Activated naive CD4-positive, alpha-beta T cell treated with anti-CD3 and anti-CD28 coated beads, Interleukin-2, amount 10 ng/mL, durations not matched to agents 7 days and 5 days (primary cell): ENCODE data around the gene TRIM65.

Experiments used
- CTCF ChIA-PET: fragments of 350-600 bp; sonication (Branson Sonifier 250); formaldehyde crosslinking; loops from one replicate; lab custom pipeline; 2021; ENCODE audit warnings: antibody characterized with exemption; lab: Charles Lee
- DNase-seq: peaks from one replicate; pipeline ENCODE4 v3.0.0-alpha.2; 2020
- H3K27ac Mint-ChIP-seq: one replicate; pipeline ENCODE4 v1.8.0; 2021; ENCODE audit warnings: mild to moderate bottlenecking, moderate library complexity, mixed read lengths
- H3K27me3 Mint-ChIP-seq: one replicate; pipeline ENCODE4 v1.8.0; 2021; ENCODE audit warnings: mild to moderate bottlenecking, mixed read lengths
- H3K36me3 Mint-ChIP-seq: one replicate; pipeline ENCODE4 v1.8.0; 2021; ENCODE audit warnings: mixed read lengths
- H3K4me1 Mint-ChIP-seq: one replicate; pipeline ENCODE4 v1.8.0; 2021; ENCODE audit warnings: mixed read lengths
- H3K4me3 Mint-ChIP-seq: one replicate; pipeline ENCODE4 v1.8.0; 2021; ENCODE audit warnings: mild to moderate bottlenecking, moderate library complexity, mixed read lengths
- H3K9me3 Mint-ChIP-seq: one replicate; pipeline ENCODE4 v1.8.0; 2021; ENCODE audit warnings: mixed read lengths

Gene TRIM65, protein sequence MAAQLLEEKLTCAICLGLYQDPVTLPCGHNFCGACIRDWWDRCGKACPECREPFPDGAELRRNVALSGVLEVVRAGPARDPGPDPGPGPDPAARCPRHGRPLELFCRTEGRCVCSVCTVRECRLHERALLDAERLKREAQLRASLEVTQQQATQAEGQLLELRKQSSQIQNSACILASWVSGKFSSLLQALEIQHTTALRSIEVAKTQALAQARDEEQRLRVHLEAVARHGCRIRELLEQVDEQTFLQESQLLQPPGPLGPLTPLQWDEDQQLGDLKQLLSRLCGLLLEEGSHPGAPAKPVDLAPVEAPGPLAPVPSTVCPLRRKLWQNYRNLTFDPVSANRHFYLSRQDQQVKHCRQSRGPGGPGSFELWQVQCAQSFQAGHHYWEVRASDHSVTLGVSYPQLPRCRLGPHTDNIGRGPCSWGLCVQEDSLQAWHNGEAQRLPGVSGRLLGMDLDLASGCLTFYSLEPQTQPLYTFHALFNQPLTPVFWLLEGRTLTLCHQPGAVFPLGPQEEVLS

GRCh38 chr17:75896415-75897159, at the start of gene TRIM65:
Gene TRIM65 (minus strand): TSS chr17:75896951. CDS start chr17:75896937, 14 bp downstream.
- Mint-ChIP-seq H3K36me3 (peaks cover 17% of the 10 kb centered on the region), H3K4me1 (peaks cover 26% of the 10 kb centered on the region), H3K27me3 (no peaks in the 10 kb centered on the region), H3K9me3 (no peaks in the 10 kb centered on the region), H3K27ac (peak within 1 kb of the TSS; percentile 89), H3K4me3 (peak within 1 kb of the TSS; percentile 81)
- DNase-seq = peak; percentile 84
- CTCF ChIA-PET = interaction anchor here (0.7 to 5.7 kb wide), 15 partner anchors 9 to 143 kb away, joined by 3 to 56 read pairs (median 3); partner anchors contain the start of genes TRIM47 and WBP2

DNA sequence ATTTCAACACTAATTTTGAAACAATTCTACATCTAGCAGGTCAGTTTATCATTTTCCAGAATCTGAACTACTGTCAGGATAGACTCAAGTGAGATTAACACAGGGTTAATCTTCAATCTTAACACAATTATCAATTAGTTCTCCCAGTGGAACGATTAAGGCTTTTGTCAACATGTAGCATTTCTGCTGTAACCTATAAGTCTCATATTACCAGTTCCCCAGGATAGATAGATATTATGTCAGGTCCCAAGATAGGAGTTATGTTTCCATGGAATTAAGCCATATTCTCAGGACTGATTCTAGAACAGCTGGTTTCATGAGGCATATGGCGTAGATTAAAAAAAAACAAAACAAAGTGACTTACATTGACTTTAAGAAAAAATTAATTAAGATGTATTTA, 48.5 kb upstream of the TRIM65 start:
- no peaks in the 10 kb centered on the region for H3K9me3 Mint-ChIP-seq
- DNase-seq = no peak
- no peaks in the 10 kb centered on the region for H3K27me3 Mint-ChIP-seq
- peaks cover 19% of the 10 kb centered on the region for H3K36me3 Mint-ChIP-seq
- peaks cover 15% of the 10 kb centered on the region for H3K4me1 Mint-ChIP-seq
- CTCF ChIA-PET = interaction anchor here (1.1 to 1.3 kb wide), 2 partner anchors 19 to 60 kb away, joined by 3 read pairs; no protein-coding TSS in a partner anchor
- H3K4me3 Mint-ChIP-seq = no peak overlapping the region
- H3K27ac Mint-ChIP-seq = no peak overlapping the region

DNA sequence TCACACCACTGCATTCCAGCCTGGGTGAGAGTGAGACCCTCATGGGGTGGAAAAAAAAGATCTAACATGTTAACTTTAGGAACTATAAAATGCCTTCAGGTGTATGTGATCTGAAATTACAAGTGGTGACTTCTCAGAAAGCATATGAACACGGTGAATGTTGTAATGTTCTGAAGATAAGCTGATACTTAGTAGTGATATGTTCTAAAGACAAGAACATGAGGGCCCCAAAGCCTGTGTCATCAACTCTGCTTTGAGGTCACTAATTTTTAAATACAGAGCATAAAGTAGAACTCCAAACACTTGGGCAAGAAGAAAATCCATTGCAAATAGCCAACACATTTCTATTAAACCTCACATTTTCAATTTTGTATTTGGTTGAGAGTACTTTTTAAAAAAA, 46.7 kb upstream of the TRIM65 start:
- H3K36me3 Mint-ChIP-seq = peaks cover 7% of the 10 kb centered on the region
- no peaks in the 10 kb centered on the region for H3K9me3 Mint-ChIP-seq
- no peak overlapping the region for H3K4me3 Mint-ChIP-seq
- peaks cover 21% of the 10 kb centered on the region for H3K4me1 Mint-ChIP-seq
- no peak for DNase-seq
- no peaks in the 10 kb centered on the region for H3K27me3 Mint-ChIP-seq
- H3K27ac Mint-ChIP-seq = no peak overlapping the region
- CTCF ChIA-PET = no interaction called here

DNA sequence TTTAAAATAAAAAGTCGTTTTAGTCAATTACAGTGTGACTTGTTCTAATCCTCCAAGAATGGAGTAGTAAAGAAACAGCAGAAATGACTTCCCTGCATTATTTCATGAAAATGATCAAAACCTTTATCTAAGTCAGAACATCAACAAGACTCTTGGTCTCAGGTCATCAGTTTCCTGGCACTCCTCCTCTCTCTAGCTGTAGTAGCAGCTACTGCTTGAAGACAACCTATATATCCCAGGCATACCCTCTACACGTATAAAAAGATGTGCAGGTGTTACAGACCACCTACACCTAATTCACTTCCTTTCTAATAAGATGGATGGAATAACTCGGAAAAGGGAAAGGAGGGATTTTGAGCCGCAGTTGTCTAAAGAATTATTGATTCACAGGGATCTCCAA, 45.7 kb upstream of the TRIM65 start:
- H3K9me3 Mint-ChIP-seq = no peaks in the 10 kb centered on the region
- H3K4me1 Mint-ChIP-seq = peaks cover 21% of the 10 kb centered on the region
- H3K36me3 Mint-ChIP-seq = peaks cover 4% of the 10 kb centered on the region
- no peak overlapping the region for H3K4me3 Mint-ChIP-seq
- no peak overlapping the region for H3K27ac Mint-ChIP-seq
- no peak for DNase-seq
- CTCF ChIA-PET = no interaction called here
- H3K27me3 Mint-ChIP-seq = no peaks in the 10 kb centered on the region

DNA sequence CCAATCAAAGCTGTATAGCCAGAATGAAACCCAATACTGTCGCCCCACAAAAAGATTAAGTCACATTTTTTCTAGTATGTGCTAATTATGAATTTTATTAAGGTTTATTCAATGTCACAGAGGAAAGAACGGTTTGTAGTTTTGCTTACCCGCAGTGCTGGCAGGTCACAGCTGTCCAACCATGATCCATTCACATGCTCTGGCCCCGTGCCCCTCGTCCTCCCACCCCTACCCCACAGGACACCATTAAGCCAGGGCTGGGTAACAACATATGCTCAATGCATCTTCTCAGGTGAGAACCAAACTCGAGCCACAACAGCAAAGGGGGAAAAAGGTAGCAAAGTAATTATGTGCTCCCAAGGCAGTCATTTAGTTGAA, 44.7 kb upstream of the TRIM65 start:
- peaks cover 21% of the 10 kb centered on the region for H3K4me1 Mint-ChIP-seq
- no peaks in the 10 kb centered on the region for H3K9me3 Mint-ChIP-seq
- CTCF ChIA-PET = interaction anchor here (0.8 to 0.9 kb wide), 3 partner anchors 14 to 73 kb away, joined by 3 read pairs; partner anchors contain the start of gene CDK3
- peaks cover 2% of the 10 kb centered on the region for H3K36me3 Mint-ChIP-seq
- no peak for DNase-seq
- no peaks in the 10 kb centered on the region for H3K27me3 Mint-ChIP-seq
- H3K27ac Mint-ChIP-seq = no peak overlapping the region
- peak overlapping the region; percentile 93 for H3K4me3 Mint-ChIP-seq

- Mint-ChIP-seq H3K36me3 (no peaks in the 10 kb centered on the region), H3K27ac (peak within 1 kb of the TSS; percentile 80), H3K9me3 (no peaks in the 10 kb centered on the region), H3K27me3 (no peaks in the 10 kb centered on the region), H3K4me3 (peak within 1 kb of the TSS; percentile 93), H3K4me1 (peaks cover 21% of the 10 kb centered on the region)
- CTCF ChIA-PET = interaction anchor here (0.6 to 0.9 kb wide), 4 partner anchors 13 to 389 kb away, joined by 3 read pairs; partner anchors contain the start of gene CDK3
- DNase-seq = peak; percentile 94
Observed at GRCh38 chr17:75940727-75941441, 44.1 kb upstream of the TRIM65 start, which contains the start of gene FBF1. Gene FBF1 (minus strand): TSS chr17:75941042. CDS start chr17:75938149, 2,893 bp downstream.

DNA sequence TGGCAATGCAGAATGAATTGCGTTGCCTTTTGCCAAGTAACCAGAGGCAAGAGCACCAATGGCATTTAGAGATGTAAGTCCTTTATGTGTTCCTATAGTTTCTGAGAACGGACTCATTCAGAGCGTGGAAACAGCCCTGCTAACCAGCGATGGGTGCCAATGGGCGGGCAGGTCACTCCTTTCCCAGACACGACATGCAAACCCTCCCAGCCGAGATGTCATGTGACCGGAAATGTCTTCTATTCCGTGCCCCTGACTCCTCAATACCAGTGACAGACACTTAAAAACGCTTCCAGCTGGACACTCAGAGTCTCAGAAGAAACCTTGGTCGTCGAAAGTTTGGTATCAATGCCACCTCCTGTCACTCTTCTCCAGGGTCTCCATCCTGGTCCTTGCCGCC, 40.9 kb upstream of the TRIM65 start:
- no peaks in the 10 kb centered on the region for H3K36me3 Mint-ChIP-seq
- no peak overlapping the region for H3K4me3 Mint-ChIP-seq
- no peak overlapping the region for H3K27ac Mint-ChIP-seq
- no peaks in the 10 kb centered on the region for H3K9me3 Mint-ChIP-seq
- peaks cover 21% of the 10 kb centered on the region for H3K4me1 Mint-ChIP-seq
- CTCF ChIA-PET = interaction anchor here (0.8 kb wide), 1 partner anchor 33 kb away, joined by 3 read pairs; the partner anchor contains the start of gene MRPL38
- DNase-seq = no peak
- H3K27me3 Mint-ChIP-seq = no peaks in the 10 kb centered on the region

DNA sequence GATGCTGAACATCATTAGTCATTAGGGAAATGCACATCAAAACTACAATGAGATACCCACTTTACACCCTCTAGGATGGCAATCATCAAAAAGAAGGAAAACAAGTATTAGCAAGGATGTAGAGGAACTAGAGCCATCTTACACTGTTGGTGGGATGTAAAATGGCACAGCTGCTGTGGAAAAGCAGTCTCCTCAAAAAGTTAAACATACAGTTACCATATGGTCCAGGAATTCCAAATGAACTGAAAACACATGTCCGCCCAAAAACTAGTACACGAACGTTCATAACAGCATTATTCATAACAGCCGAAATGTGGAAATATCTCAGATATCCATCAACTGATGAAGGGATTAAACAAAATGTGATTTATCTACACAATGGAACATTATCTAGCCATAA, 37.1 kb upstream of the TRIM65 start:
- DNase-seq = no peak
- CTCF ChIA-PET = no interaction called here

DNA sequence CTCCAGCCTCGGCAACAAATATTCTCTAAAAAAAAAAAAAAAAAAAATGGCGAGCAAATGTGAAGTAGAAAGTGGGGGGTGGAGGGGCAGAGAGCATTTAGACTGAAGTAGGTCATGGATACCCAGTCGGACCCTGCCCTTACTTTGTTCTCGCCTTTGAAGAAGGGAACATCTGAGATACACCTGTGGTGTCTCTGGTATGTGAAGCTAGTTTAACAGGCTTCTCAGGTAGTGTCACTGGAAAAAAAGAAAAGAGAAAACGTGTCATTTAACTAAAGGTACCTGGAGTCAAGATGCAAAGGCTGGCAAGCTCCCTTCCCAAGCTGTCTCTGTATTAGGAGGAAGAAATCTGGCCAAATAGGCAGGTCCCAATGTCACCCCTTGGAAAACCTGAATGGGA, 36.1 kb upstream of the TRIM65 start:
- CTCF ChIA-PET = no interaction called here
- H3K36me3 Mint-ChIP-seq = no peaks in the 10 kb centered on the region
- no peaks in the 10 kb centered on the region for H3K4me1 Mint-ChIP-seq
- H3K27me3 Mint-ChIP-seq = no peaks in the 10 kb centered on the region
- no peak overlapping the region for H3K27ac Mint-ChIP-seq
- no peak for DNase-seq
- no peaks in the 10 kb centered on the region for H3K9me3 Mint-ChIP-seq
- H3K4me3 Mint-ChIP-seq = no peak overlapping the region

More for the DNA sequence above, 37.1 kb upstream of the TRIM65 start:
- Mint-ChIP-seq H3K4me1 (no peaks in the 10 kb centered on the region), H3K27me3 (no peaks in the 10 kb centered on the region), H3K36me3 (no peaks in the 10 kb centered on the region), H3K4me3 (no peak overlapping the region), H3K9me3 (no peaks in the 10 kb centered on the region), H3K27ac (no peak overlapping the region)

- Mint-ChIP-seq H3K36me3 (no peaks in the 10 kb centered on the region), H3K4me1 (no peaks in the 10 kb centered on the region), H3K27me3 (no peaks in the 10 kb centered on the region), H3K9me3 (no peaks in the 10 kb centered on the region), H3K4me3 (no peak overlapping the region), H3K27ac (no peak overlapping the region)
- DNase-seq = no peak
- CTCF ChIA-PET = no interaction called here
Observed at GRCh38 chr17:75931062-75931461, 34.3 kb upstream of the TRIM65 start.

DNA sequence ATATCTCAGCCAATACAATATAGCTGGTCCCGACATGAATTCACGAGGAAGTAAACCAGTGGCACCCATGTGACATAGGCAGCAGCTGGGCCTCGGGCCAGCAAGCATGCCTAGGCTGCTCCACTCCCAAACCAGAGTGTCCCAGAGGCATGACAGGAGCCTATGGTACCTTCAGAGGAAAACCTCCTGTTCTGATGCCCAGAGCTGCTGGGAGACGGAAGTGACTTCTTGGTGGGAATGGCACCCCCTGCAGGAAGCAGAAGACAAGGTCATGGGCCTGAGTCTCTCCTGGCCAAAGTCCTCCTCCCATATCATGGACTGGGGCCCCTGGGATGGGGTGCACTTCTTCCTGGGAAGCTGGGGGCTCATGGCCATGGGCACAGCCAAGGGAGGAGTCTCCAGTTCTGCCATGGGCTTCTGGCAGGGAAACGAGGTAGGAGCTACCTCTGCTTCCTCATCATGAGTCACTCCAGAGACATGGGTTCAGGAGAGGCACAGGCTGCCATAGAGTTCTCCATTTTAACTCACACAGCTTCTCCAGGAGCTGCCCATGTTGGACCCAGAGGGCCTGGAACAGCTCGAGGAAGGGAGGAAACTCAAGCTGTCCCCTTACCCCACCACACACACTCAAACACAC, 30.7 kb upstream of the TRIM65 start:
- Mint-ChIP-seq H3K9me3 (no peaks in the 10 kb centered on the region), H3K27ac (no peak overlapping the region), H3K4me1 (no peaks in the 10 kb centered on the region), H3K36me3 (no peaks in the 10 kb centered on the region), H3K4me3 (no peak overlapping the region), H3K27me3 (no peaks in the 10 kb centered on the region)
- DNase-seq = no peak
- CTCF ChIA-PET = interaction anchor here (0.9 to 1.5 kb wide), 7 partner anchors 10 to 74 kb away, joined by 3 to 4 read pairs (median 4); partner anchors contain the start of gene FBF1

DNA sequence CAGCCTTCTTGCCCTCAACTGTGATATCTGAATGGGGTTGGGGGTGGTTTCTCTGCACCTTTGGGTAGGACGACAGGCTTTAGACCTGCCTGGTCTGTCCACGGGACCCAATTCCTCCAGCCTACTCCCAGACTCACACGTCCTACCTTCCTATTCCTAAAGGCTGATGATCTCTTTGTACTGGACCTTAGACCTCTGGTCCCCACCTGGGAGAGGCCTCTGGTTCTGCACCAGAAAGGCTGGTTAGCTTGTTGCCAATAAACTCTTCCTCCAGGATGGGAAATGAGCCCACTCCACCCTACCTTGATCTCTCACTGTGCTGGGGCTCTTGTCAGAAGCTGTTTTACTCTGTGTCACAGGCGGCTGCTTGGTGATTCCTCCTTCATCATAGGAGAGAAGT, 29.7 kb upstream of the TRIM65 start:
- H3K4me3 Mint-ChIP-seq = no peak overlapping the region
- CTCF ChIA-PET = interaction anchor here (1.4 to 1.5 kb wide), 2 partner anchors 21 to 38 kb away, joined by 3 to 4 read pairs; no protein-coding TSS in a partner anchor

GRCh38 chr17:75925912-75926311, 29.2 kb upstream of the TRIM65 start:
- no peaks in the 10 kb centered on the region for H3K9me3 Mint-ChIP-seq
- DNase-seq = no peak
- no peaks in the 10 kb centered on the region for H3K36me3 Mint-ChIP-seq
- no peak overlapping the region for H3K27ac Mint-ChIP-seq
- no peak overlapping the region for H3K4me3 Mint-ChIP-seq
- no peaks in the 10 kb centered on the region for H3K27me3 Mint-ChIP-seq
- H3K4me1 Mint-ChIP-seq = no peaks in the 10 kb centered on the region
- CTCF ChIA-PET = interaction anchor here (0.8 kb wide), 1 partner anchor 20 kb away, joined by 4 read pairs; no protein-coding TSS in a partner anchor

More for the DNA sequence above, 29.7 kb upstream of the TRIM65 start:
- H3K27me3 Mint-ChIP-seq = no peaks in the 10 kb centered on the region
- no peaks in the 10 kb centered on the region for H3K9me3 Mint-ChIP-seq
- H3K36me3 Mint-ChIP-seq = no peaks in the 10 kb centered on the region
- H3K4me1 Mint-ChIP-seq = no peaks in the 10 kb centered on the region
- H3K27ac Mint-ChIP-seq = no peak overlapping the region
- DNase-seq = no peak
